ENCODE results near the gene CFAP45.
A peak's percentile ranks its signal among the peaks of the same experiment; 100 is the strongest.
"Not testable (repeated sequence)": the region's sequence is repeated elsewhere in the genome, so short reads cannot be mapped to it uniquely, and the experiment has no call there.

The CFAP45 gene

GRCh38 chr1:159922511-159923202, 22.7 kb upstream of the CFAP45 start:
- DNase-seq = no peak

DNA sequence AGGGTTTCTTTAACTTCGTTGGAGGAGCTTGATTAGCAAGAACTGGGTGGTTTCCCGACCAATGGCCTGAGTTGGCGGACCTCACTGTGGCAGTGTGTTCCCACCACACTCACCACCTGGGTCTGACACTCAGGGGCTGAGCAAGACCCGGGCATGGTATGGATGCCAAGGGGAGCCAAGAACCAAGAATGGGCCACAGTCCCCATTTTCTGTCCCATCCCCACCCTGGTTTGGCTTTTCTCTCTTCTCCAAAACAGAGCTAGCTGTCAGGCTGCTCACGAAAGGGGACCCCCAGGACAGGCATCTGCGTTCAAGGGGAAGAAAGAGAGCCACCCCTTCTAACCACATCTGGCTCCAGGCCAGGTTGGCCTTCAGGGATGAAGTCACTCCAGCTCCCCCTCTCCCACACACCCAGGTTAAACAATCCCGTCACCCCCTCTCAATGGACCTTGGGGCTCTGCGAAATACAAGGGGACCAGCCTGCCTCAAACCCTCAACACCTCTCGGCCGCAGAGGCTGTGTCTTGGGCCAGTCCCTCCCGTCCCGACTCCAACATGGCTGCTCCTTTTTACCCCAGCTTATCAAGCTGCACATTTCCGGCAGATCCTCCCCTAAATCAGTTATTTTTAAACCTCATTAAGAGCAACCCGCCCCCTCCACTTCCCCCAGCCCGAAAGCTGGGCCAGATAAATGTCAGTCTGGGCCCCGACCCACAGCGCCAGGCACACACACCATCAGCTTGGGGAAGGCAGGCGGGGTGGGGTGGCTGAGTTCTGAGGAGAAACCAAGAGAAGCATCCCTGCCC, 21.9 kb upstream of the CFAP45 start:
- peak; percentile 17 for DNase-seq

DNA sequence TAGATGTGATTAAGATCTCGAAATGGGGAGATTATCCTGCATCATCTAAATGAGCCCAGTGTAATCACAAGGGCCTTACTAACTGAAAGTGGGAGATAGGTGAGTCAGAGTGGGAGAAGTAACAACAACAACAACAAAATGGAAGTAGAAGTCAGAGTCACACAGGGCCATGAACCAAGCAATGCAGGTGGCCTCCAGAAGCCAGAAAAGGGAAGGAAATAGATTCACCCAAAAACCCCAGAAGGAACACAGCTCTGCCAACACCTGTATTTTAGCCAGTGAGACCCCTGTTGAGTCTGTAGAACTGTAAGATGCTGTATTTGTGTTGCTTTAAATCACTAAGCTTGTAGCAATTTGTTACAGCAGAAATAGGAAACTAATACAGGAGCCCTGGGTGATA, 21.3 kb upstream of the CFAP45 start:
- no peak for DNase-seq

DNA sequence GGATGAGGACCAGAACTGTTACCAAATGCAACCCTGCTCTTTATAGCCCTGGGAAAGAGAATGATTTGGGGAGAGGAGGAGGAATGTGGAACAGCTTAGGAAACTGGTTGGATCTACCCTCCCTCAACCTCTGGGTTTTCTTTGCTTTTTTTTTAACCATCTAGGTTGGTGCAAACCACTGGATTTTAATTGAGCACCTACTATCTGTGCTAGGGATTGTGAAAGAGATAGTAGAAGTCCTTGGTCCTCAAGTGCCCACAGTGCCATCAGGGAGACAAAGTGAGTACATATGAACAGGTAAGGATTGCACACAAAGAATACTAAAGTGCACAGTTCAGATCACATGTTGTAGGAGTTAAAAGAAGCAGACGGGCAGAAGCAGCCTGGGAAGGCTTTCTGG, 20.7 kb upstream of the CFAP45 start:
- DNase-seq = no peak

GRCh38 chr1:159920202-159920601, 20.2 kb upstream of the CFAP45 start:
- no peak for DNase-seq

DNA sequence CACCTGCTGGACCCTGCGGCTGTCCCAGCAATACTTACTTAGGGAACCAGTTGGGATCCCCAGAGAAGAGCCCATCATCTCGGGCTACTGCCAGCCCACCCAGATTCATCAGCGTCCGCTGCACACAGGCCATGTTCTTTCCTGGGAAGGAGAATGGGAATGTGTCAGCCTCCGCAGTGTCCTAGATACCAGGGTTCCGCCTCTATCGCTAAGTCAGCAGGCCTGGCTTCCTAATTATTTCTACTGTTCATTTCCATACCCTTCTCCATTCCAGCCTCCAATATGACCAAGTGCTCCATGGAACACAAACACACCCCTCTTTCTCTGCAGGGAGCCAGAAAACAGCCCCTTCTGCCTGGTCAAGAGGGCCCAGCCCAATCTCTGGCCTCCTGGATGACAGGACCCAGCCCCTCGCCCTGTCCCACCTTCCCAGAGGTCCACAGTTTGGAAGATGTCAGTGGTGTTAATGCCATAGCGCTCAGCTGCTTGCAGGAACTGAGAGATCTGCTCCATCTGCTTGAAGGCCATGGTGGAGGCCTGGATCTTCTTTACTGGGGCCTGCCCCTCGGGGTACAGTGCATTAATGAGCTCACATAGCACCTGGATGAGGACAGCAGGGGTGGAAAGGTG, 19.4 kb upstream of the CFAP45 start:
- DNase-seq = no peak

DNA sequence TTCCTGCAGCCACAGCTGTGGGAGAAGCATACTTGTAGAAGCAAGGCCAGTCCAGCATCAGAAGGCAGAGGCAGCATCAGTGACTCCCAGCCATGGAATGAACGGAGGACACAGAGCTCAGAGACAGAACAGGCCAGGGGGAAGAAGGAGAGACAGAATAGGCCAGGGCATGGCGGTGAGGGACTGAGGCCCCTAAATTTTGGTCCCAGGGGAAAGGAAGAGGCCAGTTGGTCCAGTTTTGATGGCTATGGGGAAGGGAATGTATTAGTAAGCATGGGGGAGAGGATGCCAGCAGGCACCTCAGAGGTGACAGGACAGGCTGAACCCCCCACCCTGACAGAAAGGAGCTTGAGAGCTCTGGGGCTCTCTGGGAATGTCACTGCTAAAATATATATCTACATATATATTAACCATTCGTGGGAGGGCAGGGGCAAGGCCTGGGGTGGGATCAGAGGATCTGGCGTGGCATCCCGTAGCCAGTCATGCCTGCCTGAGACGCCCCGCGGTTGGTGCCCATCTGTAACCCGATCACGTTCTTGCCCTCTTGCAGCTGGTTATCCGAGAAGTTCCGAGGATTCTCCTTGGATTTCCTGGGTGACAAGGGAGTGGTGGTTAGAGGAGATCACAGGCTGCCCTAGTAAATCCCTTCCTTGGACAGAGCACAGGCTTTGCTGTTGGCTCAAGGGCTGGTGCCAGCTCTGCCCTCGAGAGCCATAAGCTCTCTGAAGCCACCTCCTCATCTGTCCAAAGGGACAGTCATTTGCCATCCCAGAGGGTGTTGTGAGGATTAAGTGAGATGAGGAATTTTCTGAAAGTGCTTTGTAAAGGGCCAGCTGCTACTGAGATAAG, 18.6 kb upstream of the CFAP45 start:
- no peak for DNase-seq

DNA sequence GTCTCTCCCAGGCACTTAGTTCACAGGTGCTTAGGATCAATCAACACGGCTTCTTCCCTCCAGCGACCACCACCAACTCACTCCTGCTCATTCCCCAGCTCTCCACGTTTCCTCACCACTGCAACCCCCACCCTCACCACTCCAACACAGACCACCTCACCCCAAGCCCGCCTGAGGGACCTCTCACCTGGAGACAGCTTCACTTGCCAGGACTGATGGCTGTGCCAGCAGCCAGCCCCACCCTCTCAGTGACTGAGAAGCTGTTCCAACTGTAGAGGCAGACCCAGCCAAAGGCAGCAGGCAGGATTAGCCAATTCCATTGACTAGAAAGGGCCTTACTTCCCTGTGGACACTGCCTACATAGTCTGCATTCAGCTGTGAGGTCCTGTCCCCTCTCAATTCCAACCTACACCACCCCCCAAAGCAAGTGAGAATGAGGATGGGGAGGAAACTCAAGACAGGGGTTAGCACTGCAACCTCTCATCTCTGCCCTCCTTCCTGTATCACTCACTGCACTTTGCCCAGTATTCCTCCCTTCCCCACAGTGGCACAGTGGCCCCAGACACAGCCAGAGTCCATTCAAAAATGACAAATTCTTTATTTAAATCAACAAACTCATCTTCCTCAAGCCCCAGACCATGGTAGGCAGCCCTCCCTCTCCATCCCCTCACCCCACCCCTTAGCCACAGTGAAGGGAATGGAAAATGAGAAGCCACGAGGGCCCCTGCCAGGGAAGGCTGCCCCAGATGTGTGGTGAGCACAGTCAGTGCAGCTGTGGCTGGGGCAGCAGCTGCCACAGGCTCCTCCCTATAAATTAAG, 17.8 kb upstream of the CFAP45 start:
- DNase-seq = no peak

- DNase-seq = no peak
These were observed 16.5 kb upstream of the CFAP45 start for GRCh38 chr1:159916242-159917051.

- DNase-seq = no peak
These were observed 15.7 kb upstream of the CFAP45 start for GRCh38 chr1:159915571-159916241.

DNA sequence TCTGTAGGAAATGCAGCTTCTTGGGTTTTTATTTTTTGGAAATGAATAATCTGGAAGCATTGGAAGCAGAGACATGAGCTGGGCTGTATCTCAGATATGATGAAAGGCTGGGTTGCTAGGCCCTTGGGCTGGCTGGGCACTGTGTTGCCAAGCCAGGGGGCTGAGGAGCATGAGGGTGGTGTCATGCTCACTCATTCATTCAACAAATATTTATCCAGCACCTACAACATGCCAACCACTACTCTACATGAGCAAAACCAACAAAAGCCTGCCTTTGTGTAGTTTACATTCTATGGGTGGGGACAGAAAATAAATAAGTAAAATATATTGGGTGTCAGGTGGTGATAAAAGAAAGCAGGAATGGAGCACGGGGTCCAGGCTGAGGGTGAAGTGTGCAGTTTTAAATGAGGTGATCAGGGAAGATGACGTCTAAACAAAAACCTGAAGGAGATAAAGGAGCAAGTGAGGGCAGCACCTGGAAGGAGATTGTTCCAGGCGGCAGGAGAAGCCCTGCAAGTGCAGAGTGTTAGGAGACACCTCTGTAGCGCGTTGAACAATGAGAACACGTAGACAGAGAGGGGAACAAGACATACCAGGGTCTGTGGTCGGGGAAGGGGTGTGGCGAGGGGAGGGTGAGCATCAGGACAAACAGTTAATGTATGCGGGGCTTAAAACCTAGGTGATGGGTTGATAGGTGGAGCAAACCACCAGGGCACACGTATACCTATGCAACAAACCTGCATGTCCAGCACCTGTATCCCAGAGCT, 14.5 kb upstream of the CFAP45 start:
- DNase-seq = no peak

DNA sequence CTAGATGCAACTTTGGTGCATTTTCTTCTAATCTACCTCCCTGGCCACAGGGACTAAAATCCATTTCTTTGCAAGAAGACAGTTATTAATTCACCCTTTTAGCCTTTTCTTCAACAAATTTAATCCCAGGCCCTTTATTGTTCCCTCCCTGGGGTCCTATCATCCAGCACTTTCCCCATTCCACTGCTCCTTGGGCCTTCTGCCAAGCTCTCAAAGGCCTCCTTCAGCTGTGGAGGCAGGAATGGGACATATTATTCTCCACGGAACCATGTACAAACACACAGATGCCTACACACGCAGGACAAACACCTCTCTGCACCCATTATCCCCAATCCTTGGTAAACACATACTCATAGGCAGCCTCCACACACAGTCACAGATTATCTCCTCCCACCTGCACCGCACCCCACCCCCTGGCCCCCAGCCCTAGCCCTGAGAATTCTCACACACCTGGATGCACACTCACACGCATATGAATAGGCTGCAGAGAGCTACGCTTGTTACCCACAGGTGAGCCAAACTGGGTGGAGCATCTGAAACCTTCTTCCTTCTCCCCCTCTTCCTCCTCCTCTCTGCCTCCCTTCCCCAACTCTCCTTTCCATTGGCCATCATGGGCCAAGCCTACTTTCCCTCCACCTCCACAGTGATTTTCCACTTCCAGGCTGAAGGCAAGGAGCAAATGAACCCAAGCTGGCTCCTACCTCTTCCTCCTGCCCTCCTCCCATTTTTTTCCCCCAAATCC, 13.7 kb upstream of the CFAP45 start:
- no peak for DNase-seq

GRCh38 chr1:159911326-159912070, 11.5 kb upstream of the CFAP45 start:
- no peak for DNase-seq

DNA sequence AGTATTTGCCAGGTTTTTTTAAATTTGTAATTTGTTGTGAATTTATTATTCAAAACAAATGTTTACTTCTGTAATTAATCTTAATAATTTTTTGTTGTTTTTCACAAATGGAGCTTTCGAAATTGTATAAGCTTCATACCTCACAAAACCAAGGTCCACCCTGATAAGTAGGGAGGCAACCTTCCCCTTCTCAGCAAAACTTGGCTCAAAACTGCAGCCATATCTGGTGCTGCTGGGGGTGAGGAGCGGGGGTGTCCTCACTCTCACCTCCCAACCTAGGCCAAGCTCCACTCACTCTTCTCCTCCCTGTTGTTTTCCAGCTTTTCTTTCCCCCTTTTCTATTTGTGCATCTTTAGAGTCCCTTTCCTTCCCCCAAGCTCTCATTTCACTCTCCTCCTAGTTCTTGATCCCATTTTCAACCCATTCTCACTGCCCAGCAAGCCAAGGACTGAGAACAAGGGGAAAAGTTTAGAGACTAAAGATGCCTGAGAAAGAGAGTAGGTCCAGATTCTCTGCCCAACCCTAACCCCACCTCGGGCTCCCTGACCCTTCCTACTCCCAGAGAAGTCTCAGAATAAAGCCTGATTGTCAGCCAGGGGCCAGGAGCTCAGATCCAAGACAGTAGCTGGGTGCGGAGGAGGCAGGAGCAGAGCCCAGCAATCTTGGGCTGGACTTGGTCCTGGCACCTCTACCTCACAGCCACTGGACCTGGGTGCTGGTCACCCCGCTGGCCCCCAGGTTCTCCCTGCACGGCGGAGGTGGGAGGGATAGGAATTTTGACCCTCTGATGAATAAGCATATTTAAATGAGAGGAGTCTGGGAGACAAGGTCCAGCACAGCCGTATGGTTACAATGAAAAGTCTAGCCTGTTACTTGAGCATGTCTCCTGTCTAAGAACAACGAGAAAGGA, 8.3 kb upstream of the CFAP45 start:
- no peak for DNase-seq

DNA sequence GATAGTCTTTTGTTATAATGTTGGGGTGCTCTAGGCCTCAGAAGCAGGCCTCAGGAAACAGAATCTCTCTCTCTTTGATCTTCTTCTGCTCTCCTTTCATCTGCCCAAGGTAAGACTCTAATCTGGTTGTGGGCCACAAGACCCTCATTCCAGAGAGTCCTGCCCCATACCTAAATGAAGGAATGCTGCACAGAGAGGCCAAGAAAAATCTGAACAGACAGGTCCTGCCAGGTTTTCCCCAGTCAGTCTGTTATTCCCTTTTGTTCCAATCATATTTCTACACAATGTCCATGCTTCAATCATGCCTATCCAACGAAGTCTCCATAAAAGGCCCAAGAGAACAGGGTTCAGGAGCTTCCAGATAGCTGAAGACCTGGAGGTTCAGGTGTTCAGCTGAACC, 7.0 kb upstream of the CFAP45 start:
- DNase-seq = no peak

- not testable (repeated sequence) for DNase-seq
These were observed 4.1 kb upstream of the CFAP45 start for GRCh38 chr1:159904036-159904435.

DNA sequence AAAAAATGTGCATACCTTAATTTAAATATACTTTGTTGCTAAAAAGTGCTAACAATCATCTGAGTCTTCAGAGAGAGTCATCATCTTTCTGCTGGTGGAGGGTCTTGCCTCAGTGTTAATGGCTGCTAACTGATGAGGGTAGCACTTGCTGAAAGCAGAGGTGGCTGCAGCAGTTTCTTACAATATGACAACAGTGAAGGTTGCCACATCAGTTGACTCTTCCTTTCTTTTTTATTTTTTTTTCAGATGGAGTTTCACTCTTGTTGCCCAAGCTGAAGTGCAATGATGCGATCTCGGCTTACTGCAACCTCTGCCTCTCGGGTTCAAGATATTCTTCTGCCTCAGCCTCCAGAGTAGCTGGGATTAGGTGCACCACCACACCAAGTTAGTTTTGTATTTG, 2.6 kb upstream of the CFAP45 start:
- no peak for DNase-seq
